GM12801 (cell line): ENCODE data around the gene FAM50A.

ENCODE experiments used
- CTCF ChIP-seq: IDR thresholded peaks from one replicate; pipeline ENCODE4 v1.5.1; 2011; ENCODE audit warnings: control low read depth; ENCODE audit not compliant: insufficient read length; ENCODE audit errors: extremely low read depth

The FAM50A gene

GRCh38 chrX:154445776-154446175 is 1.8 kb downstream of the FAM50A start:
- no peak for TF ChIP-seq CTCF

GRCh38 chrX:154446430-154446829 is 2.5 kb downstream of the FAM50A start:
- no peak for TF ChIP-seq CTCF

GRCh38 chrX:154448484-154448883 is 4.5 kb downstream of the FAM50A start:
- no peak for TF ChIP-seq CTCF

DNA sequence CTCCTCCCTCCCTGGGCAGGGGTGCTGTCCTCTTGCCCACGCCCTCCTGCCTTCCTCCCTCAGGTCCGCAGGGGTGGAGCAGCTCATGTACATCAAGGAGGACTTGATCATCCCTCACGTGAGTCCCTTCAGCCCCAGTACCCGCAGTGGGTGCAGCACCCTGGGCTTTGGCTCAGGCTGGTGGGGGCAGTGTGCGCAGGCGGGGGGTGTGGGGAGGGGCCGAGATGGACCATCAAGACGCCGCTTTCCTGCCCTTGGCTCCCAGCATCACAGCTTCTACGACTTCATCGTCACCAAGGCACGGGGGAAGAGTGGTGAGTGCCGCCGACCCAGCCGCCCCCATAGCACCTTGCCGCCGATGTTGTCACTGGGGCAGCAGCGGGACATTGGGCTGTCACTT is 5.7 kb downstream of the FAM50A start:
- TF ChIP-seq CTCF, result no peak

DNA sequence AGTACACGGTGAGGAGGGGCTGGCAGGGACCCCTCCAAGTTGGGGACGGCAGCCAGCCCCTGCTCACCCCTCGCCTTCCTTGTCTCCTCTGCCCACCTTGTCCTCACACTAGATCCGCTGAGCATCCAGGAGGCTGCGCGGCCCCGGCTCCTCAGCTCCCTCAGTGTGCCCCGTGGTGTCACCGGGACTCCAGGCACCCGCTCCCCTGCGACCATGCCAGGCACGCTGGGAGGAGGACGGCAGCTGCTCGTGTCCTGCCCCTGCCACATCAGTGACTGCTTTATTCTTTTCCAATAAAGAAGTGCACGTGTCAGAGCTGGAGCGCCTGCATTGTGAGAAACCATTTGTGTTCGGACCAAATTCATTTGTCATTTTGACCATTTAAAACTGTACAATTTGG is 6.4 kb downstream of the FAM50A start:
- TF ChIP-seq CTCF, result no peak

DNA sequence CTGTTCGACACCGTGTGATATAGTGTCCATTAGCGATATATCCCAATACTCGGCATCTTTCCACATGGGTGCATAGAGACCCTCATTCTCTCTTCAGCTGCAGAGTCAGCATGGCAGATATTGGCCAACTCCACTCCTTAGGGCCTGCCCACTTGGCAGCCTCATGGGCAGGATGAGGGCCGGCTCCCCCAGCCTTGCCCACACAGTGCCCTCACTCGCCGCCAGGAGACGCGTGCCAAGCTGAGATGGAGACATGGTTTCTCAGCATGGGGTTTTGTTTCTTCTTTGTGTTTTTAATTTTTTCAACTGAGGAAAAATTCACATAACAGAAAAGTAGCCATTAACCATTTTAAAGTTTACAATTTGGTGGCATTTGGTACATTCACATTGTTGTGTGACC is 8.9 kb downstream of the FAM50A start:
- no peak for TF ChIP-seq CTCF

DNA sequence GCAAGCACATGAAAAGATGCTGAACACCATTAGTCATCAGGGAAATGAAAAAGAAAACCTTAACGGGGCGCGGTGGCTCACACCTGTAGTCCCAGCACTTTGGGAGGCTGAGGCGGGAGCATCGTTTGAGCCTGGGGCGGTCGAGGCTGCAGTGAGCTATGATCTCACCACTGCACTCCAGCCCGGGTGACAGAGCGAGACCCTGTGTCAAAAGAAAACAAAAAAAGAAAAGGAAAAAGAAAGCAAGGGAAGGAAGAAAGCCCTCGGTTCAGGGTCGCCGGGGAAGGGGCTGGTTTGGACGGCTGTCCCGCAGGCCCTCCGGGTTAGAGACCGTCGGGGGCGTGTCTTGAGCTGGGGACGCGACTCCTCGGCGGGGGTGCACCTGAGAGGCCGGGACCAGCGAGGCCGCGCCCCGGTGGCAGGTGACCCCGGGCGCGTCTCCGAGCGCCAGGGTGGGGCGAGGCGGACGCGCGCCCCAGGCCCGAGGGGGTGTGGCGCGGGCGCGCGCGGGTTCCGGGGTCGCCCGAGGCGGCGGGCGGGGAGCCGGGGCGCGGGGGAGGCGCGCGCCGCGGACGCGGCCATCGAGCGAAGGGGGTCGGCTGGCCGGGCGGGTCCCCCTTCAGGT is 13.7 kb downstream of the FAM50A start:
- TF ChIP-seq CTCF, result no peak
